GM18511 (cell line): Measurements from ENCODE around the gene SEMA3E.
"Not testable (repeated sequence)": the region's sequence is repeated elsewhere in the genome, so short reads cannot be mapped to it uniquely, and the experiment has no call there.

Experiments
- ATAC-seq: cut with Tn5 transposase; IDR thresholded peaks from one replicate; pipeline ENCODE4 v1.9.1; 2021; ENCODE audit warnings: mild to moderate bottlenecking, moderate library complexity; ENCODE audit not compliant: unreplicated experiment

Gene SEMA3E

GRCh38 chr7:83562960-83563359 lies 86.0 kb downstream of the SEMA3E start:
- ATAC-seq, result no peak

GRCh38 chr7:83562289-83562688 lies 86.7 kb downstream of the SEMA3E start:
- no peak for ATAC-seq

GRCh38 chr7:83559887-83560286 lies 89.1 kb downstream of the SEMA3E start:
- peak; percentile 49 for ATAC-seq

GRCh38 chr7:83552556-83552955 lies 96.4 kb downstream of the SEMA3E start:
- not testable (repeated sequence) for ATAC-seq

GRCh38 chr7:83550100-83550499 lies 98.8 kb downstream of the SEMA3E start:
- ATAC-seq, result no peak

- ATAC-seq, result no peak
Measured at GRCh38 chr7:83548250-83548649, 100.7 kb downstream of the SEMA3E start.

GRCh38 chr7:83547526-83547925 lies 101.4 kb downstream of the SEMA3E start:
- peak; percentile 99 for ATAC-seq

- no peak for ATAC-seq
Measured at GRCh38 chr7:83546586-83546985, 102.4 kb downstream of the SEMA3E start.

- ATAC-seq, result no peak
Measured at GRCh38 chr7:83541187-83541960, 107.6 kb downstream of the SEMA3E start.

- ATAC-seq, result no peak
Measured at GRCh38 chr7:83534488-83534887, 114.5 kb downstream of the SEMA3E start.

GRCh38 chr7:83532219-83532618 lies 116.7 kb downstream of the SEMA3E start:
- no peak for ATAC-seq

GRCh38 chr7:83531766-83532165 lies 117.2 kb downstream of the SEMA3E start:
- ATAC-seq, result no peak

- no peak for ATAC-seq
Measured at GRCh38 chr7:83528925-83529423, 120.0 kb downstream of the SEMA3E start.

GRCh38 chr7:83524277-83525075 lies 124.5 kb downstream of the SEMA3E start:
- no peak for ATAC-seq

GRCh38 chr7:83520726-83521125 lies 128.2 kb downstream of the SEMA3E start:
- no peak for ATAC-seq

- ATAC-seq, result no peak
Measured at GRCh38 chr7:83519240-83519639, 129.7 kb downstream of the SEMA3E start.

- ATAC-seq, result no peak
Measured at GRCh38 chr7:83517035-83517700, 131.8 kb downstream of the SEMA3E start.

GRCh38 chr7:83514977-83515376 lies 134.0 kb downstream of the SEMA3E start:
- ATAC-seq, result no peak

GRCh38 chr7:83509255-83510021 lies 139.5 kb downstream of the SEMA3E start:
- no peak for ATAC-seq

GRCh38 chr7:83504330-83504729 lies 144.6 kb downstream of the SEMA3E start:
- no peak for ATAC-seq

GRCh38 chr7:83502636-83503035 lies 146.3 kb downstream of the SEMA3E start:
- no peak for ATAC-seq
